ENCODE measurements around the gene IRF2BPL.
A peak's percentile ranks its signal among the peaks of the same experiment; 100 is the strongest.
"Not testable (repeated sequence)": the region's sequence is repeated elsewhere in the genome, so short reads cannot be mapped to it uniquely, and the experiment has no call there.

IRF2BPL gene

DNA sequence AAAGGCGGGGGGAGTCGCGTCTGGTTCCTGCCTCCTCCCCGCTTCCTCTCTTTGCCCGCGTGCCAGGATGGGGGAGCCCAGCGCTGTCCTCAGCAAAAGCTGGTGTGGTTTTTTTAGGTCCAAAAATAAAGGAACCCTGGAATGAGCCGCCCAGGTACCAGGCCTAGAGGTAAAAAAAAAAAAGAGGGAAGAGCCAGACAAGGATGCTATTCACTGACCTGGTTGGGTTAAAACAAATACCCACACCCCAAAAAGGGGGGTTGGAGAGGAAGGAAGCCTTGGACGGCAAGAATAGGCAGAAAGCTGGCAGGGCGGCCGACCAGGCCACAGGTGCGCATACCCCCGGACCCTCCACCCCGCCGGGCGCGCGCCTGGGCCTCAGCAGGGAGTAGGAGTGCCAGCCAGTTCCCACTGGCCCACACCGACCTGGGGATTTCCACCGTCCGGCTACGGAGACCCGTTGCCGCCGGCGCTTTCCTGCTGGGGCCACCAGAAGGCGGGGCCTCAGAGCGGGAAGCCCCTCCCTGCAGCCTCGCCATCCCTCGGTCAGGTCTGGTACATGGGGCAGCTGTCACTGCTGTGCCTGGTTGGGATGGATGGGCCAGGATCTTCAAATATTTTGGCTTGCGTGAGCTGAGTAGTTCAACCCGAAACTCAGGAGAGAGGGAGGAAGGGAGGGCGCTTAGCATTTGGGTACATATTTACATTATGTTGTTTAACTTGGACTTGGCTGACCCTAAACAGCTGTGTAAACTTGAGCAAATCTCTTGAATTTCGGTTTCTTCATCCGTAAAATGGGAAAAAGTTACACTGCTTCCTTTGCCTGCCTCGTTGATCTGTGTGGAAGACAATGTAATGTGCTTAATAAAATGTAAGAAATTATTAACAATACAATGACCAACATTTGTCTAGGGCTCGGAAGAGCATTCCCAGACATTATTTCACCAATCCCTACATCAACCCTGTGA, 5.4 kb upstream of the IRF2BPL start:
- DNase-seq (ENCODE audit: low spot score): peak; percentile 92

DNA sequence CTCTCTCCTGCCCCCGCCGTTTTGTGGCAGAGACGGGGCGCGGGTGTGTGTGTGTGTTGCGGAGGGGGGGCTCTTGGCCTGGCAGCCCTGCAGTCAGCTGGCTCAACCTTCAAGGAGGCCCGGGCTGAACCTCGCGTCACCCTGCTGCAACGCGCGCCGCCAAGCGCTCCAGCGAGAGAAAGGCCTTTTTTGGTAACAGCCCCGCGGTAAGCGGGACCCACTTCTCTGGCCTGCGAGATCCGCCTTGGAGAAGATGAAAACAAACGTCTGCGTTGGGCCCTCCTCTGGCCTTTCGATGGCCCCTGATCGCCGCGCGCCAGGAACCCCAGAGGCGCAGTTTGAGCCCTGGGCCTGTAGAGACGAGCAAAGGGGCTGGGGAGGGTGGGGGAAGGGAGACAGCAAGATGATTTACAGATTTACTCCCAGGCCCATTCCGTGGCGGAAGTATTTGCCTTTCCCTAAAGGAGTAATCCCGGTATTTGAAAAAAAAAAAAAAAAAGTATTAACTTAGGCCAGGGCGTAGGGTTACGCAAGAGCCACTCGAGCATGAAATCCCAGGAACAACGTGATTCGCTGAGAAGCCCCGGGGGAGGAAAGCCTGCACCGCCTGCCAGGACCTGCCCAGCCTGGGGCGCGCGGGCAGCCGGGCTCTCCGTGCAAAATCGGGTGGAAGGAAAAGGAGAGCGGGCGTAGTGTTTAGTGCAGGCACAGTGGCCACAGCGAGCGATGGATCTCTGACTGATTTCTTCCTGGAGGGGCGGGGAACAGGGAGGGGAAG, 4.5 kb upstream of the IRF2BPL start:
- DNase-seq (ENCODE audit: low spot score): peak; percentile 95

- DNase-seq (ENCODE audit: low spot score): no peak
Measured at GRCh38 chr14:77032491-77032843, 4.0 kb upstream of the IRF2BPL start.

DNA sequence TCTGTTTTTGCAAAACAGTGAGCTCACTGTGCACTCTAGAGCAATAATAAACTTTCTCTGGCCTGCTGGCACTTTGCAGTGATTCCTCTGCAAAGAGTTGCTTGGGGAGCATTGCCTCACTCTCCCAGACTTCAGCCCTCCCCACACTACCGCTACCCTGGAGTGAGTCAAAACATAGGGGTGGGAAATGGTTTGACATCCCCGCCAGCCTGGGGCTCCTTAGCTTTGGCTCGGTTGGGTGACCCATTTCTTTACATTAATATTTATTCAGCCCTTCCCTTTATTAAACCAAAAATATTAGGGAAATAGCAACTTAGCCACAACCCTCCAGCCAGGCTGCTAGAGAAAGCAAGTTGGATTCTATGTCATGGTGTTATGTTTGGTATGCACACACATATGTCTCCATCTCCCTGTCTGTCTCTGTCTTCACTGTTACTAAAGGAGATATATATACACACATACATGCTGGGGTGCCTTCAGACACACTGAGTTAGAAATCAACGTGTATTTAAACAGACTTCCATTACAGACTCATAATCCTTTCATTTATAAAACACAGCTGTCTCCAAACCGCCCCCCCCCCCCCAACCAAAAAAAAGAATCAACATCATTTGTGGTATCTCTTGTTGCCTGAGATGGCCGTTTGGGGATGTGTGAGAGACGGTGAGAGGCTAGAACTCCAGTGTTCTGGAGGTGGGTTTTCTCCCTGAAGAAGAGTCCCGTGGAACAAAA, 3.4 kb upstream of the IRF2BPL start:
- peak; percentile 85 for DNase-seq (ENCODE audit: low spot score)

DNA sequence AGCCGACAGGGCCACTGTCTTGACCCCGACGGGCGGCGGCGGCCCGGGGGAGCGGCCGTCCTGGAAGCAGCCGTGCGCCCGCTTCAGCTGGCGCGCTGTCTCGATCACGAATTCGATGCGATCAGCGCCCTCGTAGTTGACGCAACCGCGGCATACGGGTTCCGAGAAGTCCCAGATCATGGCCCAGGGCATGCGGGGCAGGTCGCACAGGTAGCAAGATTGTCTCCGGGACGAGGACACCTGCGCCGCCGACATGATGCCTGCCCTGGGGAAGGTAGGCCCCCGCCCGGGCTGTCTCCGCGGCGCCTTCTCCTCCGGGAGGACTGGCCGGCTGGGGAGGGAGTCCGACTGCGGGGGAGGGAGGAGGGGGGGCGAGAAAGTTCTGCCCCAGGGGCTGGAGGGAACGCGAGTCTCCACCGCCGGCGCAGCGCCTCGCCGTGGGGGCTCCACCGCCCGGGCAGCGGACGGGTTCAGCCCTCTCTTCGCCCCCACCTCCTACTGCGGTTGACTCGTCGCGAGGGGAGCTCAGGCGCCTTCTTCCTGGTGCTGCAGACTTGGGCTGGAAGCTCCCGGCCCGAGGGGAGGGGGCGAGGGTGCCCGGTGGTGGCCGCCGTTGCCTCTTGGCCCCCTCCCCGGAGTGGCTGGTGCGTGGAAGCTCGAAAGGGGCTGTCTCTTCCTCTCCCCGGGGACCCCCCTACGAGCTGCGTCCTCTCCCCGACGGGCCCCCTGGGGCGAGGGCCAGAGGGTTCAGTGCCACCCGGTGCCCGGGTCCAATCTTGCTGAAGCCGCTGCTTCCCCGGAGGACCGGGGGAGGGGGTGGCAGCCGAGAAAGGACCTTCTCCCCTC, 747 bp downstream of the IRF2BPL start:
- peak; percentile 84 for DNase-seq (ENCODE audit: low spot score)

DNA sequence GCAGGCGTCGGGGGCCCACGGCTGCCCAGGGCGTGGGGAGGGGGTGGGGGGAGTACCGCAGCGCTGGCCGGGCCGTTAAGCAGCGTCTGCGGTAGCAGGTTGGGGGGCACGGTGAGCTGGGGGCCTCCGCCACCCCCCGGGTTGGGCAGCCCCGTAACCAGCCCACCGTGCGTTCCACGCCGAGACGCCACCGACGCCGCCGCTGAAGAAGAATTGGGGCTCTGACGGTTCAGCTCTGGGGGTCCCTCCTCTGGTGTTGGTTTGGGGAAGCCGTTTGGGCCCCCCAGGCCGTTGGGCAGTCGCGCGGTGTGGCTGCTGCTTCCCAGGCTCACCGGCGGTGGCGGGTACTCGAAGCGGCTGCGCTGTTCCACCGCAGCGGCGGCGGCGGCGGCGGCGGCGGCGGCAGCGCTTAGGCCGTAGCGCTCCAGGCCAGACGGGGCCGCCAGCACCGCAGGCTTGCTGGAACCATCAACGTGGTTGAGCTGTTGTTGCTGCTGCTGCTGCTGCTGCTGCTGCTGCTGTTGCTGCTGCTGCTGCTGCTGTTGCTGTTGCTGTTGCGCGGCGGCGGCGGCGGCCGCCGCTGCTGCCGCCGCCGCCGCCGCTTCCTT, 1.5 kb downstream of the IRF2BPL start:
- peak; percentile 52 for DNase-seq (ENCODE audit: low spot score)

GRCh38 chr14:77026166-77026929, 2.2 kb downstream of the IRF2BPL start:
- peak; percentile 43 for DNase-seq (ENCODE audit: low spot score)

DNA sequence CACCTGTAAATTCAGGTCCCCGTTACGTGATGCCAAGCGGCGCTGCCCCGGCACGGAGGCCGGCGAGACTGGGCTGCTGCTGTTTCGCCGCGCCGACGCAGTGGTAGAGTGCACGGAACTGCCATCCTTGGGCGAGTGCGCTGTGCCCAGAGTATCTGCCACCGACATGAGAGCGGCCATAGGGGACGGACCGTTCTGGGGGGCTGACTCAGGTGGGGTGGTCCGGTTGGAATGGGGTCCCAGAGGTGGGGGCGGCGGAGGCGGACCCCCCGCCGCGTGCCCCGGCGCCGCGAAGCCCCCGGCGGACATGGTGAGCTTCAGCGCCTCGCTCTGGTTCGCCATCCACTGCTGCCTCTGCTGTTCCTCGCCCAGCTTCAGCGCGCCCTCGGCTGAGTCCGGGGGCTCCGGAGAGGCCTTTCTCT, 2.8 kb downstream of the IRF2BPL start:
- no peak for DNase-seq (ENCODE audit: low spot score)

DNA sequence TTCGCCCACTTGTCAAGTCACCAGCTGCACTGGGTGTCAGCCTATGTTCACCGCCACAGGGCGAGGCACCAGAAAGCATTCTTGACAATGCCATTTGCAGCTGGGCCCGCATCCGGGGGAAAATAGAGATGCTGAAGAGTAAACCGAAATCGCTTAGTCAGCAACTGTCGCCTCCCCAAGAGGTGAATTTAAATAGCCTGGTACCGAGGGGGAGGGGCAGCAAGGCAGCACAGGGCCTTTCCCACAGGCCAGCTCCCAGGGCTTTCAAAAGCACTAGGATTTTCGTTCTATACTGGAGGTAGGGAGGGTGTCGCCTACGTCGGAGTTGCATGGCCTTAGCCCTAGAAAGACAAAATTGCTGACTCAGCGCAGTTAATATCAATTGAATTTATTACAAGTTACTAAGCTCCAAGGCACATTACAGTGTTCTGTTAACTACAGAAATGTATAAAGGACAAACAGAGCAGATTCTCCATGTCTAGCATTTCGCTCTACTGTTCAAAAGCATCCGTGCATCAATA, 4.3 kb downstream of the IRF2BPL start:
- peak; percentile 46 for DNase-seq (ENCODE audit: low spot score)

DNA sequence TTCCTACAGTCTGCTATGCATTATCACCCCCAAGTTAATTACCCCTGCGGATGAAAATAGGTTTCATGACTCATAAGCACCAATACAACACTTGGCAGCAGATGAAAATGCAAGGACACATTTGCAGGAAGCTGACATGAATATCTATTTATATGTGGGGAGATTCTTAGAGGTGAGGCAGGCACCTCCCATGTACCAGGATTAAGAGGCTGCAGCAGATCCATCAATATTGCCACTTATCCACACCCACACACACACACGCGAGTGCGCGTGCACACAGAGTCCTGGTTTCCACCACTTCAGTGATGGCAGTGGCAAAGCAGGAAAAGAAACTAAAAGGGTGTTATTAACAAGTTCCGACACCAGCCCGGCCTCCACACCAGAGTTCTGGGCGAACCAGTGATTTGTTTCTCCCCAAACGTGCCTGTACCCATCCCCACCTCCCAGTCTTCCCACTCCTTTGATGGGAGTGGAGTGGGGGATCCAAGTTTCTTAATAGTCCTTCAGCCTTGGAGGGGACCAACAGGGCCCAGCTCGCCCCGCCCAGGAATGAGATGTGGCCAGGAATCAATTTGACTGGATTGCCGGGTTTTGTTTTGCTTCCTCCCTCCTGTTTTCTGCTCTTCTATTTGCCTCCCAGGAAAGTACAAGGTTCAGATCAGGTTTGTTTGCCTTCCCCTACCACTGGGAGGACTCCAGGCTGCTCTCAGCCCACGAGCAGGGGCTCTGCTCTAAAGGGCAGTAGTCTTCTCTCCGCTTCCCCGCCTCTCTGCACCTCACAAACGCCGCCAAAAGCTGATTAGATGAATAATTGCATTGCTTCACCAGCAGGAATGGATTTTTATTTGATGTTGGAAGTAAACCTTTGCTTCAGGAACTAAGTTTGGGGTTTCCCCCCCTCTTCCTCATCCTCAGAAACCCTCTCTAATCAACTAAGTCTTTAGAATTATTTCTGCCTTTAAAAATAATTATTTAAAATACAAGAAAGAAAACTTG, 5.2 kb downstream of the IRF2BPL start:
- peak; percentile 45 for DNase-seq (ENCODE audit: low spot score)

DNA sequence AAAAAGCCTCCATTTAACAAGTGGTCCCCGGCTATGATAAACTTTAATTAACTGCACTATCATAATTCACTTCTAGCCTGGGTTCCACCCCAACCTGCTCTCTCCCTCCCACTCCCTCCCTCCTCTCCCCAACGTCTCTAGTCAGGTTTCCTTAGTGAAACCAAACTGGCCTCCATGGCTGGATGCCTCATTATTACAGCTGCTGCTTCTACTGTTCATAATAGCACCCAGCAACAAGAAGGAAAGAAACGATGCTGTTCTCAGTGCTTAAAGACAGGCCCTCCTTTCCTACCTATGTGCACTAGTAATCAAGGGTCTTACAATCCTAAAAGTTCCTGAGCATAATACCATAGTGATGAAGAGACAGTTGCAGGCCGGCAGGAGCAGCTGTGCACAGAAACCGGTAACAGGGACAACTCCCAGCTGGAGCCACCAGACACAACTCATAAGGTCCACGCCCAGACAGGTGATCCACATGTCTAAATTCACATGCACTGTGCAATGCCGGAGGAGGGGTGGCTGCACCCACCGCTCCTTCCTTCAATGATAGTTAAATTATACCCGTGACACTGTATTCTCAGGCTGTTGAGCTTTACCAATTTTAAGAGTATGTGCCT, 6.2 kb downstream of the IRF2BPL start:
- DNase-seq (ENCODE audit: low spot score): no peak

DNA sequence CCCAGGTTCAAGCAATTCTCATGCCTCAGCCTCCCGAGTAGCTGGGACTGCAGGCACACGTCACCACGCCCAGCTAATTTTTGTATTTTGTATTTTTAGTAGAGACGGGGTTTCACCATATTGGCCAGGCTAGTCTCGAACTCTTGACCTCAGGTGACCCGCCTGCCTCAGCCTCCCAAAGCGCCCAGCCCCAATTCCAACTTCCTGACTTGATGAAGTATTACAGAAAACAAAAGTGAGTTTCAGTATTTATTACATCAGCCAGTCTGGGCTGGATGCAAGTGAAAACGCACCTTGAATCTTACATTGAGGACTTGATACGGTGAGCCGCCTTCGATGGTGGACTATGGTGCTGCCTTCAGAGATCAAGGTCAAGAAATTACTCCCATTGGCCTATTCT, 7.1 kb downstream of the IRF2BPL start:
- DNase-seq (ENCODE audit: low spot score): not testable (repeated sequence)

DNA sequence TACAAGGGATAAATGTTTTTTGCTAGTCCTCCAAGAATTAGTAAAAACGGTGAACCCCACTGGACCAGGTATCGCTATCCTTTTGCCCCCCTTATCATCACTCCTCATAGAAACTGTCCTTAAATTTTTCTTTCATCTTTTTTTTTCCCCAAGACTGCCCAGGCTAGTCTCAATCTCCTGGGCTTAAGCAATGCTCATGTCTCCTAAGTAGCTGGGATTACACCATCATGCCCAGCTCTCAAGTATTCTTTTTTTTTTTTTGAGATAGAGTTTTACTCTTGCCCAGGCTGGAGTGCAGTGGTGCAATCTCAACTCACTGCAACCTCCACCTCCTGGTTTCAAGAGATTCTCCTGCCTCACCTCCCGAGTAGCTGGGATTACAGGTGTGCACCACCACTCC, 9.7 kb downstream of the IRF2BPL start:
- DNase-seq (ENCODE audit: low spot score): no peak

- DNase-seq (ENCODE audit: low spot score): no peak
Measured at GRCh38 chr14:77017666-77018065, 10.8 kb downstream of the IRF2BPL start.

- DNase-seq (ENCODE audit: low spot score): no peak
Measured at GRCh38 chr14:77014734-77015133, 13.8 kb downstream of the IRF2BPL start.

DNA sequence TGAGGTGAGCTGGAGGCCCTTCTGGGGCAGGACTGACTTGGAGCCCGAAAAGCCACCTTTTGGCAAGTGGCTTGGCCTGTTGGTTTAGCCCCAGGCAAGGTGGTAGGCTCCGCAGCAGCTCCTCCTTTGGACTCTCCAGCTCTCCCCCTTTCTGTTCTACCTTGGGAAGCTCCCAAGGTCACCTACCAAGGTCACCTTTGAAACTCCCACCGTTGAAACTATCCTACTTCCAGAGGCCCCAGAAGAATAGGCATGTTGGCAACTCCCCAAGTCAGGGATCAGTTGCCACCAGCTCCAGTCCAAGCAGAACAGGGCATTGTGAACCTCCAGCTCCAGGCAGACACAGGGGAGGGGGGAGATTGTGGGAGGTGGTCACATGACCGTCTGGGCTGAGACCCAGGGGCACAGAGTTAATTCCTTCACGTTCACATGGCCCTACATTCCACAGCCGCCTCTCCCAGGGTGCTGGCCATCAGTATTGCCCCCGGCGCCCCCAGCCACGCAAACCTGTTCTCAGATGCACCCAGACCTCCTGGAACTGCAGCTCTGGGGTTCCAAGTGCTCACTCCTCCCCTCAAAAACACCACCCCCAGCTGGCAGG, 14.4 kb downstream of the IRF2BPL start:
- no peak for DNase-seq (ENCODE audit: low spot score)

DNA sequence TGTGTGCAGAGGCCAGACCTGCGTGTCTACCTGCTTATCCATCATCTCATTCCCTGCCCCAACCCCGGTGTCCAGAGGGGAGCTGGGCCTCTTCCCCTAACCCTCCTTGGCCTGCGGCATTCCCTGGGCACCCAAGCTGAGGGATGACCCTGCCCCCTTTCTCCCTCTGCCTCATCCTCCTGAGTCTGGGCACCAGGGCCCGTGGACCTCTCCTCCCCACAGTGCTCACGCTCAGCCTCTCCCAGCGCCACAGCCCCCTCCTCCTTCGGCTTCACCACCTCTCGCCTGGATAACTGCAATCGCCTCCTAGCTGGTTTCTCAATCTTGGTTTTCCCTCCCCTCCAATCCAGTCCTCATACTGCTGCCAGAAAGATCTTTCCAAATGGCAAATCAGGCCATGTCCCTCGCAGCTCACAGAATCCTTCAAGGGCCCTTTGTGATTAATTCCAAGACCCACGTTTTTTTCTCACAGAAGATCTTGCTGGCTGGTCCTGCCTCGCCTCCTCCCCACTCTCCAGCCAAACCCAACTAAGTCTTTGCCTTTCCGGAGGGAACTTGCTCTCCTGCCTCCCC, 16.2 kb downstream of the IRF2BPL start:
- no peak for DNase-seq (ENCODE audit: low spot score)

DNA sequence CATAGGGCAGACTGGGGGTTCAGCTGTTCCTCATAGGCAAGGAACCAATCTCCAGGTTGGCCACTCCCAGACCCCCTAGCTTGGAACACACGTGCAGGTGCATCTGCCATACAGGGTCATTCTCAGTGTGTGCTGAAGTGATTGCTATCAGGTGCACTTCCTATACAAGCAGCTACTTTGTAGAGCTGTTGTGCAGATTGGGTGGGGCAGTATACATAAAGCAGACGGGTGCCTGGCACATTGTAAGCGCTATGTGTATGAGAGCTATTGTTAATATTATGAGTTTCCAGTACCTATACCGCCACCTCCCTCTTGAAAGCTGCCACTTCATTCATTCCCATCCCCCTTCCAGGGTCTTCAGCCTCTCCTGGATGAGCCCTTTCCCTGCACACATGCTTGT, 17.3 kb downstream of the IRF2BPL start:
- DNase-seq (ENCODE audit: low spot score): no peak
